Stimulated activated CD8-positive, alpha-beta memory T cell treated with anti-CD3 and anti-CD28 coated beads, Interleukin-12 subunit alpha, Interleukin-12 subunit beta, amount 100 ng/mL, for 1 hour (primary cell): ENCODE measurements around the gene HID1.
"Not testable (repeated sequence)": the region's sequence is repeated elsewhere in the genome, so short reads cannot be mapped to it uniquely, and the experiment has no call there.

Experiments used
- DNase-seq: peaks from one replicate; pipeline ENCODE4 v3.0.0-alpha.2; 2020; ENCODE audit warnings: low read depth

HID1 gene

DNA sequence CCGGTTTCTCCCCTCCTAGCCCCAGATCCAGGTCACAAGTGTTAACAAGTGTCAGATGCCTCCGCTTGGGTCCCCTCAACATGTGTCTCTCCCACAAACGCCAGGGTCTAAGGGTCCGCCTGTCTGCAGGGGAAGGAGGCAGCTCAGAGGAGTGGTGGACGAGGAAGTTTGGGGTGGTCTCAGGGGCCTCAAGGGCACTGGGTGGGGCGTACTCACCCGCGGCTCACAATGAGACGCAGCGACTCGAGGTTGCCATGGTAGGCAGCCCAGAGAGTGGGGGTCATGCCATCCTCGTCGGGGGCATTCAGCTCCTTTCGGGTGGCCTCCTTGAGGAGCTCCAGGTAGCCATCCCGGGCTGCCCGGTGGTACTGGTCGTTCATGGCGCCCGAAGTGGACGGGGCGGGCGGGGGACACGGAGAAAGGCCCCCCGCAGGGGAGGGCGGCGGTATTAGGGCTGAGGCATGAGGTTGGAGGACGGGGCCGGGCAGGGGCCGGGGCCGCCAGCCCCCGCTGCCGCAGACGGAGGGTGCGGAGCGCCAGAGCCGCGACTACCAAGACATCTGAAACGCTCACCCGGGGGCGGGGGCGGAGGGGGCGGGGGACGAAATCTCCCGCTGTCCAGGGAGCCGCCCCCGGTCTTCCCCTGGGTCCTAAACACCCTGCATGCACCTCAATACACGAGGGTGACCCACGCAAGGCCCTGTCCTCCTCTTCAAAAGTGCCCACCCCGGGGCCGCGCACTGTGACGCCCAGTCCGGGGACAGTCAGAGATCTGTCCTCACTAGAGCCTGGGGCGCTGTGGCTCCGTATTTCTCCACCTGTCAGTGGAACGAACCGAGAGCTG is 49.6 kb downstream of the HID1 start, which contains the start of gene USH1G:
Gene USH1G, minus strand, starts transcription at position 562 of the 844 bp plus-strand sequence. Its CDS starts 182 bp downstream, at position 380.
- no peak for DNase-seq

GRCh38 chr17:74922172-74922571 is 50.4 kb downstream of the HID1 start:
- DNase-seq, result no peak

GRCh38 chr17:74921769-74922168 is 50.8 kb downstream of the HID1 start:
- DNase-seq, result no peak

DNA sequence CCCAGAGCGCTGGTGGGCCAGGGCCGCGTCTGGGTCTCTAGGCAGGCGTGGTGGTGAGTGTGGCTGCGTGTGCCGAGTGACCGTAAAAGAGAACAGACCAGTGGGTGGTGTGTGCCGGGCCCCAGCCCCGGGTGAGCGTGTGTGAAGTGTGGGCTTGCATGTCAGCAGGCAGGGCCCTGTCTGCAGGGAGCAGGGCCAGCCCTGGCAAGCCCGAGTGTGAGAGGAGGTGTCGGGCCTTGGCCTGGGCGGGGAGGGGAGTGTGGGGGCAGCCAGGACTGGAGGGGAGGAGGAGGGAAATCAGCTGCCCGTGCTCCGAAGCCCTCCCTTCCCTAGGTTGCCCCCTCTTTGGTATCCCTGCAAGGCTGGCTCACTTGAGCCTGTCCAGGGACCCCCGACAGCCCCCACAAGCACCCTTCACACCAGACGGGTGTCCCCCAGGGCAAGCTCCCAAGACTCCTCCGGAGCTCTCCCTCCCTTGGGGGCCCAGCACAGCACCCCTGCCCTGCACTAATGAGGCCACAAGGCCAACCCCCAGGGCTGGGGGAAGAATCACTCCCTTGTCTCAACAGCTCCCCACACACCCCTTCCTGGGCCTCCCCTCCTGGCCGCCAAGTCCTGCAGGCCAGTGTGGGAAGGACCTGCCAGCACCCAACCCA is 51.4 kb downstream of the HID1 start:
- DNase-seq, result no peak

DNA sequence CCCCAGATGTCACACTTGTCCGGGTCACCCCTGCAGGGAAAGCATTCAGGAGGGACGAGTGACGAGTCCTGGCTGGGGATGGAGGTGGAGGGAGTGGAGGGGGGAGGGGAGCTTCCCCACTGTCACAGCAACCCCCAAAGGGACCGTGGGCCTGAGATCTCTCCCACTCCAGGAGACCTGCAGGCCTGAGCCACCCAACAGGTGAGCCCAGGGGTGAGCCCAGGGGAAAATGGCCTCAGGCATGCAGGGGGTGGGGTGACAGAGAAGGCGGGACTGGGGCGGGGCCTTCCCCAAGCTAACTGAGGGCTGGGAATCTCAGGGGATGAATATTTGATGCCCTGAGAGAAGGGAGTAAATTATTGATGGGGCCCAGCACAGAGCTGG is 51.9 kb downstream of the HID1 start:
- no peak for DNase-seq

DNA sequence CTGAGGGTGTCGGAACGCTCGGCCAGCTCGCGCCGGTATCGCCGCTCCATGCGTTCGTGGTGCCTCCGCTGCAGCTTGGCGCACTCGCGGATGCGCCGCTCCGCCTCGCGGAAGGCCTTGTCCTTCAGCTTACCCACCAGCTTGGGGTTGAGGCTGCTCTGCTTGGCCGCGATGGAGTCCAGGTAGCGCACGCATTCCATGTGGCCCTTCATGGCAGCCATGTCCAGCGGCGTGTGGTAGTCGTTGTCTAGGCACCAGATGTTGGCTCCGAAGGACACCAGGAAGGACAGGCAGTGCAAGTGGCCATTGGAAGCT is 52.3 kb downstream of the HID1 start:
- no peak for DNase-seq

DNA sequence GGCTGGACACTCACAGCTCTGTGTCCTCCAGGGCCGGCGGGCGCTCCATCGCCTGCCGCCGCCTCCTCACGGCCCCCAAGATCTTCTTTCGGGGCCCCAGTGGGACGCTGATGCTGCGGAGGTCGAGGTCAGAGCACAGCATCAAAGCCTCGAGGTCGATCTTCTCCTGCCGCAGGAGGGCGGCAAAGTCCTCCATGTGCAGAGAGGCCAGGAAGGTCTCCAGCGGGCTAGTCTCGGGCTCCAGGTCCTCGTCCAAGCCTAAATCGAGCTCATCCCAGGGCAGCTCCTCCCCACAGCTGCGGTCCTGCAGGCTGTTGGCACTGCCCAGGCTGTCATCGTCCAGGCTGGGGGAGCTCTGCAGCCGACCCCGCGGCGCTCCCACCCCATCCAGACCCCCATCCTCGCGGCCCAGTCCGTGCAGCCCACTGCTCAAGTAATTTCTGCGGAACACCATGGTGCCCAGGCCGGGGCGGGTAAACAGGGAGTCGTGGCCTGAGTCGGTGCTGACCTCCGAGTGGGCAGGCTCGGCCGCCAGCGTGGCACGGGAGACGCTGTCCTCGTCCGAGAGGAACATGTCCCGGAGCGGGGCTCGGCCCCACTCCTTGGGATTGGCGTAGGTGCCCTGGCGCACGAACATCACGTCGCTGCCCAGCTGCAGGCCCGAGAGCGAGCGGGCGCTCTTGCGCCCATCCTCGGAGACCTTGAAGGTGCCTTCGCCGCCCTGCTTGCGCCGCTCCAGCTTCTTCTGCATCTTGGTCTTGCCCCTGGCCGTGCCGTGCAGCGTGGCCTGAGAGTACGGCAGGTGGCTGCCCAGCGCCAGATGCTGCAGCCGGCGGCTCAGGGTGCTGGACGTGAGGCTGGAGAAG is 52.9 kb downstream of the HID1 start:
- DNase-seq, result no peak

GRCh38 chr17:74918906-74919305 is 53.7 kb downstream of the HID1 start:
- DNase-seq, result no peak

DNA sequence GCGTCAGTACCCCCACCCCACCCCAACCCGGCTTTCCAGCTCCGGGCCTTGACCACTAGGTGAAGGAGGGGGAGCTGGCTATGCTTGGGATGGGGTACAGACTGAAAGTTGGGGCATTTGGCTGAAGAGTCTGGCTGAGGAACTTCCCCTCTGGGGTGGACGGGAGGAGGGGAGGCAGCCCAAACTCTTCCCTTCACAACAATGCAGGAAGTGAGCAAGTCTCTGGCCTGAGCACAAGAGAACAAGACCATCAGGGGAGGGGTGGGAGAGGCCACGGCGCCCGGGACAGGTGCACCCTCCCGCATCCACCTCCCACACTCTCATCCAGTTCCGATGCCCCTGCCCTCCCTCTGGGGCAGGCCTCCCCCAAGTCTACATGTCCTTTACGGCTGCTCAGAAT is 55.1 kb downstream of the HID1 start:
- DNase-seq, result no peak

GRCh38 chr17:74916851-74917199 is 55.7 kb downstream of the HID1 start:
- DNase-seq, result no peak

DNA sequence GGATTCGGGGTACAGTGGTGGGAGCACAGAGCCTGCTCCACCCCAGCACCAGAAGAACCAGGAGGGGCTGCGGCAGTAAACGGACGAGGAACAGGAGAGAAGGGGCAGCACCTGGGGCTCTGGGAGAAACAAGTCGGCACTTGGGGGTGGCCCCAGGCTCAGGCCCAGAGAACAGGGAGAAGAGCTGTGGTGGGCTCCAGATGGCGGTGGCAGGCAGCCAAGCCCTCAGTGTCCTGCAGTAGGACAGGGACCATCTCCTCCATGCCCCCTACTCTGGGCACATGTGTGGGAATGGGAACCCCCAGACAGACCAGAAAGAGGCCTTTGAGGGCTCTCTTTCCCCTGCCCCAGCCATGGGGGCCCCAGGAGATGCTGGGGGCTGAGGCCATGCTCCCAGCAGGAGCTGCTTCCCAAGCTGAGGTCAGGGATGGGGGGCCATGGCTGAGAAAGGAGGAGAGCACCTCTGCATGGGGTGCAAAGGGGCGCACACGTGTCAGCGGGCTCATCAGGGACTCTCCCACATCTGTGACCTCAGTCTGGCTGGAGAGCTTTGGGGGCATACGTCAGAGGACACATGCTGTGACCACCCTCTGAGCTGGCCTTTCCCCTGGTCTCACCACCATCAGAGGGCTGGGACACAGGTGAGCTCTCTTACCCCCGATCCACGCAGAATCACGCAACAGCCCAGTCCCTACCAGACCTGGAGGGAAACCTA is 56.3 kb downstream of the HID1 start:
- no peak for DNase-seq

DNA sequence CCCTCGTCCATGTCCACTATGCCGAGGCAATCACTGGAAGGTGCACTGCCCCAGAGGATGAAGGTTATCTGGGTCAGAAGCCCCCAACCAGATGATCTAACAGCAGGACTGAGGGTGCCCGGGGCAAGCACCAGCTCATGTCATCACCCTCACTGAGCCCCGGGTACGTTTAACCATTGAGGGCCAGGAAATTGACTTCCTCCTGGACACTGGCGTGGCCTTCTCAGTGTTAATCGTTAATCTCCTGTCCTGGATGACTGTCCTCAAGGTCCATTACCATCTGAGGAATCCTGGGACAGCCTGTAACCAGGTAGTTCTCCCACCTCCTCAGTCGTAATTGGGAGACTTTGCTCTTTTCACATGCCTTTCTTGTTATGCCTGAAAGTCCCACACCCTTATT is 61.1 kb downstream of the HID1 start:
- DNase-seq, result not testable (repeated sequence)

DNA sequence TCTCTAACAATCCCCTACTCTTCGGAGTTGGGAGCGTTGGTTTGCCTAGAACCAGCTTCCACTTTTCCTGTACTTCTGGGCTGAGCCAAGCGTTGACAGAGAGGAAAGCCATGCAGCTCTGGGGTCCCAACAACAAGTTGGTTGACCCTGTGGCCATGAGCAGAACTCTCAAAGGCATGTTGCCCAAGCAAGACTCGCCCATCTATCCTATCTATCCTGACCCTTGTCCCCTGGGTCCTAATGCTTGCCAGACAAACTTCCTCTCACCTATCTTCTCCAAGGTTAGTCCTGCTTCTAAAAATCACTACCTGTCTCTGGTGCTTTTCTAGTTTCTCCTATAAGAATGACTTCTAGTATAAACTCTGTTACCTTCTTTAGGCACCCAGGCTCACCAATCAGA is 63.5 kb downstream of the HID1 start:
- not testable (repeated sequence) for DNase-seq

DNA sequence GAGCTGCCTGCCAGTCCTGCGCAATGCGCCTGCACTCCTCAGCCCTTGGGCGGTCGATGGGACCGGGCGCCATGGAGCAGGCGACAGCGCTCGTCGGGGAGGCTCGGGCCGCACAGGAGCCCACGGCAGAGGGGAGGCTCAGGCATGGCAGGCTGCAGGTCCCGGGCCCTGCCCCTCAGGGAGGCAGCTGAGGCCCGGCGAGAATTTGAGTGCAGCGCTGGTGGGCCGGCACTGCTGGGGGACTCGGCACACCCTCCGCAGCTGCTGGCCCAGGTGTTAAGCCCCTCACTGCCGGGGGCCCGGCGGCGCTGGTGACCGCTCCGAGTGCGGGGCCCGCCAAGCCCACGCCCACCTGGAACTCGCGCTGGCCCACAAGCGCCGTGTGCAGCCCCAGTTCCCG is 65.5 kb downstream of the HID1 start:
- DNase-seq, result no peak

- not testable (repeated sequence) for DNase-seq
These were observed 66.3 kb downstream of the HID1 start for GRCh38 chr17:74906214-74906793.

GRCh38 chr17:74904687-74905409 is 67.7 kb downstream of the HID1 start:
- DNase-seq, result no peak

GRCh38 chr17:74903671-74904070 is 68.9 kb downstream of the HID1 start:
- DNase-seq, result no peak

DNA sequence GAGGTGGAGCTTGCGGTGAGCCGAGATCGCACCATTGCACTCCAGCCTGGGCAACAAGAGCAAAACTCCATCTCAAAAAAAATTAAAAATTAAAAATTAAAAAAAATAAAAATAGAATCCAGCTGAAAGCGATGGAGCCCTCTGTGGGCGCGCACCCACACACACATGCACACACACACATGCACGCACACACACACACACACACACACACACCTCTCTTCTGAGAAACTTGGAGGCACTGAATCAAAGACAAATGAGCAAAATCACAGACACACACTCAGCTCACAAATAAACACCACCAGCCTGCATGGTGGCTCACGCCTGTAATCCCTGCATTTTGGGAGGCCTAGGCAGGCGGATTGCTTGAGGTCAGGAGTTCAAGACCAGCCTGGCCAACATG is 69.5 kb downstream of the HID1 start:
- no peak for DNase-seq

DNA sequence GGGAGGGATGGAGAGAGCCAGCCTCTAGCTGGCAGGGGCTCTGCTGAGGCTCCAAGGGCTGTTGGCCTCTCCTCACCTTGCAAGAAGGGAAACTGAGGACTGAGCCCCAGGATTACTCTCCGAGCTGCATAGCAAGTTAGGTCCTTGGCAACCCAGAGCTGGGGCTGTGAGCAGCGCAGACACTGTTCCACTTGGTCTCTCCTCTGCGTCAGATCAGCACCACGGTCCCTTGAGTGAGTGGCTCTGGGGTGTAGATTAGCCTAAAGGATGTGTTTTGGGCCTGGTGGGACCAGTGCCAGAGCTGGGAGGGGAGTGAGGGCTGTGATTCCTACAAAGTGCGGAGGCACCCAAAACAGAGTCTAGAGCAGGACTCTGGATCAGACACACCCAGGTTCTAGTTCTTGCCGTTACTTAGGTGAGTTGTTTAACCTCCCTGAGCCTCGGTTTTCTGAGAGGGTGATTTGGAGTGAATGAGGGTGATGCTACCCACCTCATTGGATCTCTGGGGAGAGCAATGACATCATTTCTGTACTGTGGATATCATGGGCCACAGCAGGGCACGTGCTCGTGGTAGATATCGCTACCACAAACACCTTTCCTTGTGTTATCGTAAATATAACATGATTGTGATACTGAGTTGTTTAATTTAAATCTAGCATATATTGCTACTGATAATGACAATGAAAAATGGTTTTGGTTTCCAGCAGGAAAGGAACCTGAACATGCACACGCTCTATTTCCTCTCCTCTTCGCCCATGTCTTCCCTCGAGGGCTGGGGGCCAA is 71.0 kb downstream of the HID1 start:
- no peak for DNase-seq
